HG02840 (cell line): Measurements from ENCODE around the gene SCLY.
A peak's percentile ranks its signal among the peaks of the same experiment; 100 is the strongest.
"Not testable (repeated sequence)": the region's sequence is repeated elsewhere in the genome, so short reads cannot be mapped to it uniquely, and the experiment has no call there.

Source experiments
- ATAC-seq: cut with Tn5 transposase; IDR thresholded peaks from one replicate; pipeline ENCODE4 v1.9.1; 2021; ENCODE audit warnings: mild to moderate bottlenecking, moderate library complexity, moderate number of reproducible peaks; ENCODE audit not compliant: unreplicated experiment, low FRiP score

Gene SCLY

DNA sequence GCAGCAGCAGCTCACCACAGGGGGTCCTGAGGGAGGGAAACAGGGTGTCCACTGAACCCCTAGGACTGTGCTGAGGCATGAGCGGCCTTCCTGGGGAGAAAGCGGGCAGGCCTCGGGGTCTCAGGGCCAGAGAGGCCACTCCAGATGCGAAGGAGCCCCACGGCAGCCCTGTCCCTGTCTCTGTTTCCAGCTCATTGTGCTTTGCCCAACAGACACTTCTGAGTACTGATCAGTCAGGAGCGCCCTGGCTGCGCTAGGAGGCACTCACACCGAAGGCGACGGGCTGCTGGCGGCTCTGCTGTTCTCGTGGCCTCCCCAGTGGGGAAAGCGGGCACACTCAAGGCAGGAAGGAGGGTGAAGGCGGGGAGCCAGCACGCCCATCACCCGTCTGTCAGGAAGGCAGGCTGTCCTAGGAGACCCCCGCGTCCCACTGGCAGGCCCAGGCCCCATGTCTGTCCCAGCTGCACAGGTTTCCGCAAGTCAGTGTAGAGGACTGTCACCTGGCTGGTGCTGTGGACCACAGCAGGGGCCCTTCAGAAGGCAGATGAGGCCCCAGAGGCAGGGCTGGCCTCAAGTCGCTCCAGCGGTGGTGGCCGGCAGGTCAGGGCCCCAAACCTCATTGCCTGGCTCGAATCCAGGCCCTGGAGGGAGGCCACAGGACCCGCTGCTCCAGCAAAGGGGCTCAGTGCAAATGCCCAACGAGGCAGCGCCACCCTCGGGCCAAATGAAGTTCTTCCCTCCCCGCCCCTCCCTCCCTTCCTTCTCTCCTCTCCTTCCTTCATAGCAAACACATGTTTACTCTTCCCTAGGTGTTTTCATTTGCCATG lies 46.1 kb downstream of the SCLY start:
- ATAC-seq, result peak; percentile 13

DNA sequence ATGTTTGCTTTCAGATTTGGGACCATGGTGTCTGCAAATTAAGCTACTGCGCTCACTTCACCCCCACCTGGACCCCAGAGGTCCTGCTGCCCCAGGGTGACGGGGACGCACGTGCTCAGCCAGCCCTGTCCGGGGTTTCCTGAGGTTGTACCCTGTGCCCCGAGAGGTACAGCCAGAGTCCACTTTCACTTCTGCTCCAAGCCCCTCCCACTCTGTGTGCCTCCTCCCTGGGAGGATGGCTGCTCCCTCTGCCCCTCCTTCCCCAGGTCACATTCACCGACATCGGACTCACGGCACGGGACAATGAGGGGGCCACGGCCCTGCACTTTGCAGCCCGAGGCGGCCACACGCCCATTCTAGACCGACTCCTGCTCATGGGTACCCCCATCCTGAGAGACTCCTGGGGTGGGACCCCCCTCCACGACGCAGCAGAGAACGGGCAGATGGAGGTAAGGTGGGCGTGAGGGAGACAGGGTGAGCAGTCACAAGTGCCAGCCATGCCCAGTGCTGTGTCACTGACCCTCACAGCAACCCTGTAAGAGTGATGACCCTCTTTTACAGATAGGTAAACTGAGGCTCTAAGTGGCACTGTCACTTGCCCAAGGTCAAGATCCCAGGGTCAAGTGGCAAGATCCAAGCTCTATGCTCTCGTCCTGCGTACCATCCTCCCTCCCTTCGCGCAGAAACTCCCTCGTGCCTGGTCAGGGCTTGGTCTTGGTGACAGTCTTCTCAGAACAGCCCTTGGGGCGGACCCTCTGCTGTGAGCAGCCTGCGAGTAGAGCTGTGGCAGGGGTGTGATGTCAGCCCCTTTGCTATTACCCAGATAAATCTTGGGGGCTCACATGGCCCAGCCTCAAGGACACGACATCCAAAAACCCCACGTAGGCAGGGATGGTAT lies 47.0 kb downstream of the SCLY start:
- peak; percentile 60 for ATAC-seq

DNA sequence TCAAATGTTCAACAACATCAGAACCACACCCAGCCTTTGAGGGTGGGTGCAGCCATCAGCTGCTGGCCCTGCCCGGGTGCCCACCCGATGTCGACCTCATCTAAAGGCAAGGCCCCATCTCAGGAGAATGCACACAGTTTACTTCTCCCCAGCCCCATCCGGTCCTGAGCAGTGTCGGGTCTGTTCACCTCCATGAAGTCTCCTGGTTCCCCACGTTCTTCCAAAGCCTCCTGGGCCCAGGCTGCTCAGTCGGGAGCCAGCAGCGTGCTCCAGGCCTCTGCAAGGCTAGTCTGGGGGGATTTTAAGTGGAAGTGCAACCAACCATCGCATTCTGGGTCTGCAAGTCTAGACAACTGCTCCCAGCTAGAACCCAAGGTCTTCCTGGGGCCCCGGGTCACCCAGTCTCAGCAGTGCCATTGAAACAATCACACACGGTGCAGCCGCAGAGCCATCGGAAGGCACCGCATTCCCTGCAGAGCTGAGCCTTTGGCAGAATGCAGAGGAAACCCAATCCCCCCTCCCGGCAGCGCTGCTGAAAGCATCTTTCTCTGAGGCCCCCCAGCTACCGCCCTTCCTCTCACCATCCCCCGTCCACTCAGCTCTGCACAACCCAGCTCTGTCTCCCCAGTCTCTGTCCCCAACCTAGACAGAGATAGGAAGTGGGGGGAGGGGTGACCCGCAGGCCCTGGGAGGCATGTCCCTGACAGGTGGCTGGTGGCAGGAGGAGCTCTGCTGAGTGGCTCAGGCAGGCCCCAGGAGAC lies 47.8 kb downstream of the SCLY start:
- ATAC-seq, result no peak

DNA sequence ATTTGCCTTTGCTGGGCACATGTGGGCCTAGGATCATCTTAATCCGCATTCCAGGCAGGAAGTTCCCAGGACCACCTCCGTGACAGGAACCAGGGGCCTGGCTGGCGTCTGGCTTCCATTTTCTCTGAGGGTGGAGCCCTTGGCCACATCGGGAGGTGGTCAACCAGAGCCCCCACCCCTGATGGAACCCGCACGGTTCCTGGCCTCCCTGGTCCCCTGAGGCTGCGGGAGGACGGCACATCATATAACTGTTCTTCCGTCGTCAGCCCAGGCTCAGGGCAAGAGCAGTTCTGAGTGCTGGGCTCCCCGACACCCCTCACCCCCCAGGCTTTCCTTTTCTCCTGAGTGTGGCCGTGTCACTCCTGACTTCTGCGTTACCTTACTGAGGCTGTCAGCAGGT lies 52.8 kb downstream of the SCLY start:
- ATAC-seq, result no peak

DNA sequence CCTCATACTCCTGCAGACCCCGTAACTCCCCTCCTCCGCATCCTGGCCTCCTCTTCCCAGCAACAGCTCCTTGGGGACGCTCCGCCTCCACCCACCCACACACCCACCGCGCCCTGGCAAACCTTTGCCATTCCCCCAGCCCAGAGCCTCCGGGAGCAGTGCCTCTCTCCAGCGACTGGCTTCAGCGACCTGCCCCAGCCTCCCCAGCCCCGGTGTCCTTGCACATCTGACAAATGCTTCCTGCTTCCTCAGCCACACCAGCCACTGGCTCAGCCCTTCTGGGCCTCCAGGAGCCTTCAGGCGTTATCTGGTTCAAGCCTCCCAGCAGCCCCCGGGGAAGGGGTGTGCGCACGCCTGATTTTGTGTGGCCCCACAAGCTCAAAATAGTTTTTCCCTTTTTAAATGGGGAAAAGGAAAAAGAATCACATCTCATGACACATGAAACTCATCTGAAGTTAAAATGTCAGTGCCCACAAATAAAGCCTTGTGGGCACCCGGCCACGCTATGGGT lies 53.6 kb downstream of the SCLY start:
- no peak for ATAC-seq

DNA sequence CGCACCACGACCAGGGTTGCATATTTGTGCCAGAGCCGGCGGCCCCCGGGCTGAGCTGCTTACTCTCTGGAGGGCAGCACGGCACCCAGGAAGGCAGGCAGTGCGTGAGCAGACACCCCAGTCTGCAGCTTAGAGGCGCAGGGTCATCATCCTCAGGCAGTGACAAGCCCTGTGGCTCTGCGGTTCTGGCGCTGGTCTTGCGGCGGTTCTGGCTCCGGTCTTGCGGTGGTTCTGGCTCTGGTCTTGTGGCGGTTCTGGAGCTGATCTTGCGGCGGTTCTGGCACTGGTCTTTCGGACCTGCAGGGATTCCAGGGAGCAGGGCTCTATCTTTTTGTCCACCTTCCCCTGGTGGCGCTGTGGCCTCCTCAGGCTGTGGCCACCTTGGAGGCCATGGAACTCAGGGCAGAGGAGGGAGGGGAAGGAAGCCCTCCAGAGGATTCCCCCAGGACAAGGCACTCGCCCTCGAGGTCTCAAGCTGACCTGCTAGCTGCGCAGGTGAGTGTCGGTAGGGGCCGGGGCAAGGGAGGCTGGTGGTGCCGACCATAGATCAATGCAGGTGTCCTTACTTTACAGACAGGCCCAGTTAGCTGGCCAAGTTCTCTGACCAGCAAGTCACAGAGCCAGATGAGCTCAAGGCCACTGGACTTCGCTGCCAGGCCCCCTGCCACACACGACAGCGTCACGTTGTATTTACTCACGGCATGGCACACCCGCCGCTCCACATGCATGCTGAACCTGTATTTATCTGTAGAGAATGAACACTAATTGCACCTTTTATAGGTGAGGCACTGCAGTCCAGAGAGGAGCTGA lies 54.3 kb downstream of the SCLY start:
- no peak for ATAC-seq

DNA sequence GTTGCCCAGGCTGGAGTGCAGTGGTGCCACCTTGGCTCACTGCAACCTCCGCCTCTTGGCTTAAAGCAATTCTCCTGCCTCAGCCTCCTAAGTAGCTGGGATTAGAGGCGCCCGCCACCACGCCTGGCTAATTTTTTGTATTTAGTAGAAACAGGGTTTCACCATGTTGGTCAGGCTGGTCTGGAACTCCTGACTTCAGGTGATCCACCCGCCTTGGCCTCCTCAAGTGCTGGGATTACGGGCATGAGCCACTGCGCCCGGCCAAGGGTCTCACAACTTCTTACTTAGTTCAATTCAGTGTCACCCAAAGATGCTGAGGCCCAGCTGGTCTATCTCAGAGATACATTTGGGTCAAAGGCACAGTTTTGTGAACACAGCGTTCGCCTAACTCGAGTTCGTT lies 54.9 kb downstream of the SCLY start:
- not testable (repeated sequence) for ATAC-seq

DNA sequence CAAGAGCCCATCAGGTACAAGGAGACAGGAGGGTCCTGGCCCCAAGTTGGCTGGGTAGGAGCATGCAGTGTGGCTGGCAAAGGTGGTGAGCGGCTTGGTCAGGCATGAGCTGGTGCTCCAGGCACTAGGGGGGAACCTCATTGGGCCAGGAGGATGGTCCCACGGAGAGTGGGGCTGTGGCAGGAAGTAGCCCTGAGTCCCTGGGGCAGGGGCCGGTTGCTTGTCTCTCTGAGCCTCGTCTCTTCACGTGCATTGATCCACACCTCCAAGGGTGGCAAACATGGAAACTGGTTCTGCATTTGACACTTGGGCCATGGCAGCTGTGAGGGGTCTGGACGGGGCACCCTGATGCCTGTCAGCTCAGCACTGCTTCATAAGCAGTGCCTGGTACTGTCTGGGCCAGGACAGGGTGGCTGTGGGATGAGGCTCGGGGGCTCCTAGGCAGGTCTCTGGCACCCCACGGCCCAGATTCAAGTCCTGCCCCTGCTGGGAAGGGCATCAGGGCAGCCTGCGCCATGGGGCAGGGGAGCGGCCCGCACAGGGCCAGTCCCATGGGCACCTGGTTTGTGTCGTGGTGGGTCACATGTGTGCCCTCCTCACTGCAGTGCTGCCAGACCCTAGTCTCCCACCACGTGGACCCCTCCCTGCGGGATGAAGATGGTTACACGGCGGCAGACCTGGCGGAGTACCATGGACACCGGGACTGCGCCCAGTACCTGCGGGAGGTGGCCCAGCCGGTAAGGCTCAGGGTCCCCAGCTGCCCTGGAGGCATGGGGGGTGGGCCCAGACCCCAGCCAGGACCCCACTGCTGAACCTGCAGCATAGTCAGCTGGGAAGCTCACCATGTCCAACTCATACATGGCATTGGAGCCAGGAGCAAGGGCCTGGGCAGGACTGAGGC lies 55.7 kb downstream of the SCLY start:
- ATAC-seq, result no peak

DNA sequence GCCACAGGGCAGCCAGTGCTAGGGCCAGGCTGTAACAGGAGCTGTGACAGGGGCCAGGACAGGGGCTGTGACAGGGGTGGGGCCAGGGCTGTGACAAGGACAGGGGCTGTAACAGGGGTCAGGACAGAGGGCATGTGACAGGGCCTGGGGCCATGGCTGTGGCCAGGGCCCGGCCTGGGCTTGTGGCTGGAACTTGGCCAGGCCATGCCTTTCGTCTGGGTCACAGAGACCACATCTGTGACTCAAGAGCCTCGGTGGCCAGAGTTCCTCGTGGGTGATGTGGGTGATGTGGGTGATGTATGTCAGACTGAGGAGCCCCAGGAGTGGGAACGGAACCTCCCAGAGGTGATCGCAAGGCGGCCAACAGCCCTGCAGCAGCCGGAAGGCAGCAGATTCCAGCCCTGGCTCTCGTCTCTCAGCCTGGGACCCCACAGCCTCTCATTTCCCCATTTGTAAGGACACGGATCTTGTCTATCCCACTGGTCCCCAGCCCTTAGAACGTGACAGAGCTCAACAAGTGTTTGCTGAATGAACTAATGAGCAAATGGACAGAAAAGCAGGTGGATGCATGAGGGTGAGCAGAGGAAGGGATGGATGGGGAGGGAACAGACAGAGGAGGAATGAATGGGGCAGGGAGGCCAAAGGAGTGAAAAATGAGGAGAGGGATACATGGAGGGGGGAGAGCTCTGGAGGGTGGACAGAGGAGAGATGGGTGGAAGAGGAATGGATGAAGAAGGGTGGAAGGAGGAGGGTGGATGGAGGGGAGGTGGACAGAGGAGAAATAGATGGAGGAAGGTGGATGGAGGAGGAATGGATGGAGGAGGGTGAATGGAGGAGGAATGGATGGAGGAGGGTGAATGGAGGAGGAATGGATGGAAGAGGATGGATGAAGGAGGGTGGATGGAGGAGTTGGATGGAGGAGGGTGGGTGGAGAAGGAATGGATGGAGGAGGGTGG lies 56.7 kb downstream of the SCLY start:
- no peak for ATAC-seq

DNA sequence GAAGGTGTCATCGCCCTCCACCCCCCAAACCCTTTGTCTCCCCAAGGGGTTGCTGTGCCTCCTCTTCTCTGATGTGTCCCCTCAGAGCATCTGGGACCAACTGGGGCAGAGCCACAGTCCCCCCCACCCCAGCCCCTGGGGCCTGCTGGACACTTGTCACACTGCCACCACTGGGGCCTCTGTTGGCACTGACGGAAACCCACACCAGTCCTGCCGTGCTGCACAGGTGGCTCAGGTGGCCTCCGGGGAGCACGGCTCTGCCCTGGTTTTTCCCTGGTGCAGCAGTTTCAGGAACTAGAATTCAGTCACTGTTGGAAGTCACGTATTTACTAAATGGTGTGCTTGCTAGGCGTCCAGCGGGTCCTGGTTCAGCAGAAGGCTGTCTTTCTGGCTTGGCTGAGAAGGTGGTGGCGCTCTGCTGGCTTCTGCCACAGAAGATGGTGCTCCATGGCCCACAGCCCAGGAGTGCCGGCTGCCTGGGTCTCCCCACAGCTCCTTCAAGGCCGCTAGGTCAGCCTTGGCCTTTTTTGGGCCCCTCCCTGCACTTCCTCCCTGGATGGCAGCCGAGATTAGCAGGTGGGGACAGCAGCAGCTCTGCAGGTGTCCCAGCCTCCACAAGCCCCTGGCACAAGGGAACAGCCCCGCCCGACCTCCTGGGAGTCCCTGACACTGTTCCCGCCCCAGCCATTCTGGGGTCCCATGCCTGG lies 59.1 kb downstream of the SCLY start:
- no peak for ATAC-seq

DNA sequence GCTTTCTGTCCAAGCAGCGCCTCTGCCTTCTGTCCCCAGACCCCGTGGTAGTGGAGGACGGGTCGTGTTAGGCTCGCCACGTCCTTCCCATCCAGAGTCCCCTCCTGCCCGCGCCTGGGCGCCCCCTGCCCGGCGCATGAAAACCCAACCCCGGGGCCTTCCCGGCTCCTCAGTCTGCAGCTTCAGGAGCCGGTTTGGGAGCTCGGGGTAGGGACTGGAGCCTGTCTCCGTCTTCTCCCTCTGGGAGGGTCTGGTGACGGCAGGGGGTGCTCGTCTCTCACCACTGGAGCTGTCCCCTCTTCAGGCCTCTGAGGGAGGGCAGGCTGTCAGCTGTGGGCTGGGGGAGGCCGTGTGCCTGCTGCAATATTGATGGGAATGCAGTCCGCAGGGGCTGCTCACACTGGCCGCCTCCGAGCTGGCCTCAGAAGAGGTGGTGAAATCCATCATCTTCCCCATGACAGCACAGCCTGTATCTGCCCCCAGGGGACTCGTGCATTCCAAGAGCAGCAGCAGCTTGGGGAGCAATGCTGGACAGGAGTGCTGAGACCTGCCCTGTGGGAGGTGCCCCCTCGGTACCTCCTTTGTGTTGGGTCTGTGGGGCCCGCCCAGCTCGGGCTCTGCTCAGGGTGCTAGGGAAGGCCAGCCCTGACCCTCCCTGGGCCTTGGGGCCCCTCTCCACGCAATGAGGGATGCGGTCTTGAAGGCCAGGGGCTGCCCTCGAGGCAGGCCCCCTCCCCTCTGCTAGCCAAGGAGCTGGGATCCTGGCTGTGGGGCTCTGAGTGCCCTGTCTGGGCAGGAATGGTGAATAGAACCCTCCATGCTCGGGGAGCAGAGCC lies 59.9 kb downstream of the SCLY start:
- no peak for ATAC-seq

DNA sequence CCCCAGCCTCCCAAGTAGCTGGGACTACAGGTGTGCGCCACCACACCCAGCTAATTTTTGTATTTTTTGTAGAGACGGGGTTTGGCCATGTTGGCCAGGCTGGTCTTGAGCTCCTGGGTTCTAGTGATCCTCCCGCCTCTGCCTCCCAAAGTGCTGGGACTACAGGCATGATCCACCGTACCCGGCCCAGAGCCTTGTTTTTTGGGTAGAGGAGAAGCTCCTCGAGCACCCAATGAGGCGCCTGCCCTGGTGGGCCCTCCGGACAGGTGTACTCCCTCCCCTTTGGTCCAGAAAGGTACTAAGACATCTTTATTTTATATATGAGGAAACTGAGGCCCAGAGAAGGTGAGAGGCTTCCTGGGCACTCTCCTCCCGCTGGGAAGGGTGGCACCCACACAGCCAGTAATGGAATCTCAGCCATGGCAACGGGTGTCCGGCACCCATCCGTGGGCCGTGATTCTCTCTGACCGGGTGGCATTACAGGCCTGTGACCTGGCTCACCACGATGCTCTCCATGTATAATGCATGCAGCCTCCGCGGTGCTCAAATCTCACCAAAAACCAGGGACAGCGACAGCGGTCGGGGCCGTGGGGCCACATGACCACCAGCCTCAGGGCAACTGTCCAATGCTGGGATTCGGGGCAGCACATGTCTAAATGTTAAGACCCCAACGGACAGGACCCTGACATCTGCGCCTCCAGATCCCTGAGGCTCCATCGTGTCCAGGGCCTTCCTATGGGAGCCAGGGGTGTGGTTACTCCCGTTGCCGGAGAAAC lies 60.9 kb downstream of the SCLY start:
- ATAC-seq, result no peak

DNA sequence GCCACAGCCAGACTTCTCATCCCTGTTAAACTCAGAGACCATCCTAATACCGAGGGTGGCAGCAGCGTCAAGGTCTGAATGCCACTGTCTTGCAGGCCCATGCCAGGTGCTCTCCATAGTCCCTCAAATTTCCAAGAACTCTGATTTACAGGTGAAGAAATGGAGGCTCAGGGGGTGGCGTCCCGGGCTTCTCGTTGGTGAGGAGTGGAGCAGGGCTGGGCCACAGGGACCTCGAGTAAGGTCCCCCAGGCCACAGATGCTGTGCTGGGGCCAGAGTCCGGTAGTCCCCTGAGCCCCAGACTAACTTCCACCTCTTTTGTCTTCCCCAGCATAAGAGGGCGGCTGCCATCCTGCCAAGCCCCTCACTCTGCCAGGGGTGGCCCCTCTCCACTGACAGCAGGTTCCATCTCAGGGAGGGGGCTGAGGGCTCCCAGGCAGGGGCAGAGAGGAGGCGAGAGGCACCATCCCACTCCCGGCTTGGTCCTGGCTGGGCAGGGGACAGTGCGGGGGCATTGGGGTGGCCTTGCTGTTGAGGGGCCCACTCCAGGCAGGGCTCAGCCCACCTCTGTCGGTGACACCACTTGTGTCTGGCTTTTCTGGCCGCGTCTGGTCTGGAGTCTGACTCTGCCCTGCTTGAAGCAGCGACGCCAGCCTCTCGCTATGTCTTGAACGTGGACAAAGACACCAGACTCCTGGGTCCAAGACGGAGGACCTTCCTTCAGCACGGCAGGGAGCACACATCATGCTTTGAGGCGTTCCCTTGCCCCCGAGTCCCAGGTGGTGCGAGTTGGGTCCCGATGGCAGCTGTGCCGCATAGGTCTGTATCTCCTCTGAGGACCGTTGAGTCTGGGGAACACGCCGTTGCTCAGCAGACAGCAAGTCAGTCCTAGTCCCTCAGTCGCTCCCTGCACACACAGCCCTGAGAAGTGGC lies 61.8 kb downstream of the SCLY start:
- ATAC-seq, result no peak

DNA sequence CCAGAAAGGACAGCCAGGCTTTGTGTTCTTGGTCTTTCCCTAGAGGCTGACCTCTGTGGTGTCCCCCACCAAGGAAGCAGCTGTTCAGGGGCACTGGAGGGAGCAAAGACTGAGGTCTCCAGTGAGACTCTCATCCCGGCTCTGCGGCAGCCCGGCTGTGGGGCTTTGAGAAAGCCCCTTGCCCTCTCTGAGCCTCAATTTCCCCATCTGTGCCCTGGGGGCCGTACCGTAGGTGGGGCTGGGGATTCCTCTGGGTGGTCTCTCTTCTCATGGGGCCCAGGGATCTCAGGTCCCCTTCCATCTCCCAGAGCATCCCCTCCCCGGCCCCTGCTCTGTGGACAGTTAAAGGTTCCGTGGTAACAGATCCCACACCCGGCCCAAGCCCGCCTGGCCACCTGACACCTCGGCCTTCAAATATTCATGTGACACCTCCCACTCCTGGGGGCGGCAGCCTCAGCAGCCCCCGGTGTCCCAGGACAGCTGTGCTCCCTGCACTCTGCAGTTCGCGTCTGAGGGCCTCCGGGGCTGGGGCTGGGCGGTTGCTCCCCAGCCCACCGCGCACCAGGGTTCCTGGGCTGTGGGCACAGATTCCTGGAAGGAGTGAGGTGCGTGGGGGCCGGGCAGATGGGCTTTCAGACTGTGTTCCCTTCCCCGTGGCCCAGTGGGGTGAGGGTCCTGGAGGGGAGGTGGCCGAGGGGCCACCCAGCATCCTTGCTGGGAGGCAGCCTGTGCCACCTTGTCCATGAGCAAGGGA lies 62.6 kb downstream of the SCLY start:
- ATAC-seq, result no peak
